ENCODE measurements around the gene TBX10.
A peak's percentile ranks its signal among the peaks of the same experiment; 100 is the strongest.

TBX10 gene

DNA sequence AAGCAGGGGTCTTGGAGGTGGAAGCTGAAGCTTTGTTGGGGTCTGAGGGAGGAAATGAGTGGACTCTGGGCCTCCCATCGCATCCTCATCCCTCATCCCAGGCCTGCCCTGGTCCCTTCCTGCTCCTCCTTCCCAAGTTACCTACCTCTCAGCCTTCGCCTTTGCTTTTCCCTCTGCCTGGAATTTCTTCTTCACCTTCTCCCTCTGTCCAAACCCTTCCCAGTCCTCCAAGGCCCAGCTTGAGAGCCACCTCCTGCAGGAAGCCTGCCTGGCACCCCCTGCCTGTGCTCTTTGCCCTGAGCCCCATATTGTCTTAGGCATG, 7.7 kb downstream of the TBX10 start:
- H3K36me3 ChIP-seq (ENCODE audit: low read length): no peaks in the 10 kb centered on the region
- no peak overlapping the region for H3K27ac ChIP-seq (ENCODE audit: low read depth, low read length)
- TF ChIP-seq EZH2phosphoT487 (conservative IDR thresholded peaks at IDR 0.05; ENCODE audit: low read length): no peak
- TF ChIP-seq, protein P1, sequence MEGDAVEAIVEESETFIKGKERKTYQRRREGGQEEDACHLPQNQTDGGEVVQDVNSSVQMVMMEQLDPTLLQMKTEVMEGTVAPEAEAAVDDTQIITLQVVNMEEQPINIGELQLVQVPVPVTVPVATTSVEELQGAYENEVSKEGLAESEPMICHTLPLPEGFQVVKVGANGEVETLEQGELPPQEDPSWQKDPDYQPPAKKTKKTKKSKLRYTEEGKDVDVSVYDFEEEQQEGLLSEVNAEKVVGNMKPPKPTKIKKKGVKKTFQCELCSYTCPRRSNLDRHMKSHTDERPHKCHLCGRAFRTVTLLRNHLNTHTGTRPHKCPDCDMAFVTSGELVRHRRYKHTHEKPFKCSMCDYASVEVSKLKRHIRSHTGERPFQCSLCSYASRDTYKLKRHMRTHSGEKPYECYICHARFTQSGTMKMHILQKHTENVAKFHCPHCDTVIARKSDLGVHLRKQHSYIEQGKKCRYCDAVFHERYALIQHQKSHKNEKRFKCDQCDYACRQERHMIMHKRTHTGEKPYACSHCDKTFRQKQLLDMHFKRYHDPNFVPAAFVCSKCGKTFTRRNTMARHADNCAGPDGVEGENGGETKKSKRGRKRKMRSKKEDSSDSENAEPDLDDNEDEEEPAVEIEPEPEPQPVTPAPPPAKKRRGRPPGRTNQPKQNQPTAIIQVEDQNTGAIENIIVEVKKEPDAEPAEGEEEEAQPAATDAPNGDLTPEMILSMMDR (IDR thresholded peaks at IDR 0.05; ENCODE audit: insufficient read depth, low read length, poor library complexity, severe bottlenecking): no peak
- H3K27me3 ChIP-seq (ENCODE audit: low read length): no peaks in the 10 kb centered on the region
- no peaks in the 10 kb centered on the region for H3K79me2 ChIP-seq (ENCODE audit: insufficient read depth, low read length)
- H3K4me3 ChIP-seq (ENCODE audit: insufficient read depth, low read length, poor library complexity, severe bottlenecking): no peak overlapping the region
- no peak overlapping the region for H3K4me2 ChIP-seq (ENCODE audit: low read depth, low read length, poor library complexity, severe bottlenecking)
- no peaks in the 10 kb centered on the region for H4K20me1 ChIP-seq (ENCODE audit: low read depth, low read length)
- H3K9me2 ChIP-seq (replicated peaks; ENCODE audit: insufficient read depth, low read length): no peaks in the 10 kb centered on the region
- H3K9me3 ChIP-seq (ENCODE audit: insufficient read depth, low read length): no peaks in the 10 kb centered on the region
- H3K9ac ChIP-seq (ENCODE audit: low read length): no peak overlapping the region
- H3F3A ChIP-seq (ENCODE audit: insufficient read depth): peaks cover 4% of the 10 kb centered on the region; the same call in 1 of the 2 replicates
- no peak overlapping the region for H2AFZ ChIP-seq (ENCODE audit: low read depth, low read length, severe bottlenecking)

DNA sequence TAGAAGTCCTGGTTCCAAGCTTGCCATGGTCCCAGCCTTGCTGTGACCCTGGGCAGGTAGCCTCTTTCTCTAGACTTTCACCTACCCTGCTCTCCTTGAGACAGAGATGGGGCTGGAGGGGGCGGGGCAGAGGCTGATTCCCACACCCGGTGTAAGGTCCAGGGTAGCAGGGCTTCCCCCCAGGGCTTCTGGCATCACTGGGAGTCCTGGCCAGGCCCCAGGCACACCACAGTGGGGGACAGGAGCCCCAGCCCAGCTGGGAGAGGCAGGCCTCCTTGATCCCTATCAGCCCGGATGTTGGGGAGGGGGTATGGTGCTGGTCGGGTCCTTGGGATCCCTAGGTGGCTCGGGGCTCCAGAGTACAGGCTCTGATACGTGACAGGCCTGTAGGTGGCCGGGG, 8.2 kb downstream of the TBX10 start:
- H3K4me2 ChIP-seq (ENCODE audit: low read depth, low read length, poor library complexity, severe bottlenecking): no peak overlapping the region
- H3K79me2 ChIP-seq (ENCODE audit: insufficient read depth, low read length): no peaks in the 10 kb centered on the region
- no peaks in the 10 kb centered on the region for H3K9me2 ChIP-seq (replicated peaks; ENCODE audit: insufficient read depth, low read length)
- peaks cover 4% of the 10 kb centered on the region; the same call in 1 of the 2 replicates for H3F3A ChIP-seq (ENCODE audit: insufficient read depth)
- no peak for TF ChIP-seq EZH2phosphoT487 (conservative IDR thresholded peaks at IDR 0.05; ENCODE audit: low read length)
- TF ChIP-seq, protein P1 (IDR thresholded peaks at IDR 0.05; ENCODE audit: insufficient read depth, low read length, poor library complexity, severe bottlenecking): no peak
- H3K9ac ChIP-seq (ENCODE audit: low read length): no peak overlapping the region
- no peak overlapping the region for H3K4me3 ChIP-seq (ENCODE audit: insufficient read depth, low read length, poor library complexity, severe bottlenecking)
- H3K36me3 ChIP-seq (ENCODE audit: low read length): no peaks in the 10 kb centered on the region
- H2AFZ ChIP-seq (ENCODE audit: low read depth, low read length, severe bottlenecking): no peak overlapping the region
- H4K20me1 ChIP-seq (ENCODE audit: low read depth, low read length): no peaks in the 10 kb centered on the region
- no peaks in the 10 kb centered on the region for H3K9me3 ChIP-seq (ENCODE audit: insufficient read depth, low read length)
- H3K27ac ChIP-seq (ENCODE audit: low read depth, low read length): no peak overlapping the region
- no peaks in the 10 kb centered on the region for H3K27me3 ChIP-seq (ENCODE audit: low read length)

DNA sequence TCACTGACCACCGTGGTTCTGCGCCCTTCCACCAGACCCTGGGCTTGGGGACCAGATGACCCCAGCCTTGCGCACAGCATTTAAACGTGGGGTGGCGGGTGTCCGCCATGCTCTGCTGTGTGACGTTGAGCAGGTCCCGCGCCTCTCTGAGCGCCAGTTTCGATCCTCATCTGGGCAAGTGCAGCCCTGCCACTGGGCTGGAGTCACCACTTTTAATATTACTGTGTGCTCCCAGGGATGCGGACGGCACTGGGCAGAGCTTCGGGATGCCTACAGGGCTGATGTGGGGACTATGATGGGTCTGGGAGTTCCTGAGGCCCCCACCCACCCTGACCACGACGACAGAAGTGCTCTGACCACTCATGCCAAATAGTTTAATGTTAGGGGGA, 8.6 kb downstream of the TBX10 start:
- Histone ChIP-seq H3K4me2 (ENCODE audit: low read depth, low read length, poor library complexity, severe bottlenecking) (peak overlapping the region; percentile 80), H3F3A (ENCODE audit: insufficient read depth) (peaks cover 4% of the 10 kb centered on the region; the same call in 1 of the 2 replicates), H4K20me1 (ENCODE audit: low read depth, low read length) (no peaks in the 10 kb centered on the region), H3K27ac (ENCODE audit: low read depth, low read length) (no peak overlapping the region), H3K79me2 (ENCODE audit: insufficient read depth, low read length) (no peaks in the 10 kb centered on the region), H3K9ac (ENCODE audit: low read length) (peak overlapping the region; percentile 63), H2AFZ (ENCODE audit: low read depth, low read length, severe bottlenecking) (no peak overlapping the region), H3K9me2 (replicated peaks; ENCODE audit: insufficient read depth, low read length) (no peaks in the 10 kb centered on the region), H3K36me3 (ENCODE audit: low read length) (no peaks in the 10 kb centered on the region), H3K9me3 (ENCODE audit: insufficient read depth, low read length) (no peaks in the 10 kb centered on the region), H3K4me3 (ENCODE audit: insufficient read depth, low read length, poor library complexity, severe bottlenecking) (peak overlapping the region; percentile 63), H3K27me3 (ENCODE audit: low read length) (no peaks in the 10 kb centered on the region)
- no peak for TF ChIP-seq EZH2phosphoT487 (conservative IDR thresholded peaks at IDR 0.05; ENCODE audit: low read length)
- TF ChIP-seq, protein P1 (IDR thresholded peaks at IDR 0.05; ENCODE audit: insufficient read depth, low read length, poor library complexity, severe bottlenecking): peak; percentile 5
